Measurements from ENCODE around the gene TEX38. TPM values are rescaled to one million over a fixed set of nuclear protein-coding genes. Genes with fewer than 3 reads are reported as not detected.

The TEX38 gene
- total and polyA plus RNA-seq, 3 donors from 2014 or later, result 150 to 432 (median 362) TPM

GRCh38 chr1:46721686-46722205, 50.1 kb downstream of the TEX38 start:
- no peak for DNase-seq

More at GRCh38 chr1:46721686-46722205, 50.1 kb downstream of the TEX38 start:
- Histone ChIP-seq H3K36me3 (ENCODE audit: low read depth, missing control alignments) (no peaks in the 10 kb centered on the region), H3K27me3 (no peaks in the 10 kb centered on the region), H3K9me3 (no peaks in the 10 kb centered on the region), H3K4me1 (peaks cover 15% of the 10 kb centered on the region), H3K4me3 (no peak overlapping the region), H3K27ac (no peak overlapping the region)
- 43 to 63% methylated on average over 3 of the region's 3 CpGs for WGBS, 2 donors
- intact Hi-C loops (cut with DNase I; ENCODE audit: low total_unique reads), result loop anchor here (5.0 kb wide), 1 partner anchor 189 kb away; no protein-coding TSS in a partner anchor
- TF ChIP-seq POLR2A (IDR thresholded peaks at IDR 0.05) (no peak), CTCF (IDR thresholded peaks at IDR 0.05) (no peak)

Other genes starting within 250 kb of the TEX38 start
- gene DMBX1, start 182.0 kb upstream of the TEX38 start, total RNA-seq, result 1 to 10 TPM; 1.7 to 2.0 TPM
- 1.1 TPM for gene DMBX1, start 182.0 kb upstream of the TEX38 start, polyA plus RNA-seq (ENCODE audit: insufficient read depth, low read depth, low replicate concordance)
- under 1 TPM; 0.43 to 0.47 TPM for gene KNCN, start 120.2 kb upstream of the TEX38 start, total RNA-seq
- 4.0 TPM for gene KNCN, start 120.2 kb upstream of the TEX38 start, polyA plus RNA-seq (ENCODE audit: insufficient read depth, low read depth, low replicate concordance)
- 10 to 100 TPM; 54.6 to 55.7 TPM for gene MKNK1, start 67.6 kb upstream of the TEX38 start, total RNA-seq
- 30.7 TPM for gene MKNK1, start 67.6 kb upstream of the TEX38 start, polyA plus RNA-seq (ENCODE audit: insufficient read depth, low read depth, low replicate concordance)
- 10 to 100 TPM in 1 of 2 donors, 1 to 10 TPM in 1; 8.3 to 16.0 TPM for gene MOB3C, start 55.0 kb upstream of the TEX38 start, total RNA-seq
- gene MOB3C, start 55.0 kb upstream of the TEX38 start, polyA plus RNA-seq (ENCODE audit: insufficient read depth, low read depth, low replicate concordance), result 13.2 TPM
- 10 to 100 TPM; 76.7 to 98.9 TPM for gene ATPAF1, start 3.5 kb upstream of the TEX38 start, total RNA-seq
- 85.9 TPM for gene ATPAF1, start 3.5 kb upstream of the TEX38 start, polyA plus RNA-seq (ENCODE audit: insufficient read depth, low read depth, low replicate concordance)
- 10 to 100 TPM; 76.6 to 77.8 TPM for gene EFCAB14, start 47.3 kb downstream of the TEX38 start, total RNA-seq
- 94.0 TPM for gene EFCAB14, start 47.3 kb downstream of the TEX38 start, polyA plus RNA-seq (ENCODE audit: insufficient read depth, low read depth, low replicate concordance)
- gene CYP4B1, start 127.2 kb downstream of the TEX38 start, total RNA-seq, result 1 to 10 TPM; 4.3 to 6.1 TPM
- gene CYP4B1, start 127.2 kb downstream of the TEX38 start, polyA plus RNA-seq (ENCODE audit: insufficient read depth, low read depth, low replicate concordance), result 2.1 TPM